Measurements from ENCODE around the gene SEZ6. TPM values are rescaled to one million over a fixed set of nuclear protein-coding genes. Genes with fewer than 3 reads are reported as not detected.

The SEZ6 gene
- total RNA-seq, 3 donors from 2014 or later = not detected

DNA sequence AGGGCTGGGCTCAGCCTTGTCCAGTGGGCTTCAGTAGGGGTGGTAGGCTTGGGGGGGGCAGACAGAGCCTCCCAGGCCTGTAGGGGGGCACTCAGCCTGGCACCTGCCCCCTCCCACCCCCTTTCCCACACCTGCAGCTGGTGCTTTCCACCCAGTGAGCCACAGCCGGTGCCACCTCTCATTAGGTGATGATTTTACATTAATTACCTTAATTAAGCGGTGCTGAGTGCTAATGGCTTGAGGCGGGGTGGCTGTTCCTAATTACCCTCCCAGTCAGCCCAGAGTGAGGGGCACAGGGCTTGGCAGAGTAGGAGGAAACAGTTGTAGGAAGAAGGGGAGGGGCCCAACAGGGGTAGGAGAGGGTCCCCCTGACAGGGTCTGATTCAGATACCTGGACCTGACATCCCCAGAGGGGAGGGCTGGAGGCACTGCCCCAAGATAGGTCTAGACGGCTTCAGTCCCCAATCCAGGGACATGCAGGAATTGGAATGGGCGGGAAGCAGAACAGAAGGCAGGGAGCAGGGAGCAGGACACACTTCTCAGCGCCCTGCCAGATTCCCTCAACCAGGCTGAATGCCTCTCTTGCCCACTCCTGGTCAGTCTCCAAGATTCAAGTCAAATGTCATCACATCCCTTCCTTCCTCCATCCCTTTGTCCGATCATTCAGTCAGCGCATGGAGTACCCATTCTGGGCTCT lies 28.0 kb downstream of the SEZ6 start:
- Histone ChIP-seq H3K9me3 (no peaks in the 10 kb centered on the region), H3K27ac (no peak overlapping the region), H3K36me3 (no peaks in the 10 kb centered on the region), H3K27me3 (no peaks in the 10 kb centered on the region), H3K4me3 (no peak overlapping the region), H3K4me1 (no peaks in the 10 kb centered on the region)
- intact Hi-C loops (cut with DNase I; ENCODE audit: low total_unique reads) = no loop called here
- DNase-seq (ENCODE audit: low spot score in 2 of 2) = no peak
- TF ChIP-seq POLR2A (IDR thresholded peaks at IDR 0.05) (no peak), POLR2AphosphoS5 (IDR thresholded peaks at IDR 0.05) (no peak)
- TF ChIP-seq, protein P1, sequence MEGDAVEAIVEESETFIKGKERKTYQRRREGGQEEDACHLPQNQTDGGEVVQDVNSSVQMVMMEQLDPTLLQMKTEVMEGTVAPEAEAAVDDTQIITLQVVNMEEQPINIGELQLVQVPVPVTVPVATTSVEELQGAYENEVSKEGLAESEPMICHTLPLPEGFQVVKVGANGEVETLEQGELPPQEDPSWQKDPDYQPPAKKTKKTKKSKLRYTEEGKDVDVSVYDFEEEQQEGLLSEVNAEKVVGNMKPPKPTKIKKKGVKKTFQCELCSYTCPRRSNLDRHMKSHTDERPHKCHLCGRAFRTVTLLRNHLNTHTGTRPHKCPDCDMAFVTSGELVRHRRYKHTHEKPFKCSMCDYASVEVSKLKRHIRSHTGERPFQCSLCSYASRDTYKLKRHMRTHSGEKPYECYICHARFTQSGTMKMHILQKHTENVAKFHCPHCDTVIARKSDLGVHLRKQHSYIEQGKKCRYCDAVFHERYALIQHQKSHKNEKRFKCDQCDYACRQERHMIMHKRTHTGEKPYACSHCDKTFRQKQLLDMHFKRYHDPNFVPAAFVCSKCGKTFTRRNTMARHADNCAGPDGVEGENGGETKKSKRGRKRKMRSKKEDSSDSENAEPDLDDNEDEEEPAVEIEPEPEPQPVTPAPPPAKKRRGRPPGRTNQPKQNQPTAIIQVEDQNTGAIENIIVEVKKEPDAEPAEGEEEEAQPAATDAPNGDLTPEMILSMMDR (IDR thresholded peaks at IDR 0.05) = no peak

DNA sequence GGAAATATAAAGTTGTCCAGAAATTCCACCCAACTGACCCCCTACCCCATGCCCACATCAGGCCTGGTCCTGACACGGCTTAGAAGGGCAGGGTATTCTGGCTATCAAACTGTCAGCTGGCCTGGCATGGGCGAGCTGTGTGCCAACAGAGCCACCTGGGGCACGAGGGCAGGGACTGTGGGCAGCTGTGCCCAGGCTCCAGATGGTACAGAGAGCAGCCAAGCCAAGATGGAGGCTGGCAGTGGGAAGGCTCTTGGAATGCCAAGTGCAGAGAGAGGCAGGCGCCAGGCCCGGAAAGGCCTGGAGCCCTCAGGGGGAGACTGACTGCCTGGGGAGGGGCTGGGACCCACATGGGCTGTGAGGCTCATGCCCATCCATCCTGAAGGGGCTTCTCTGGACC lies 30.2 kb downstream of the SEZ6 start:
- Histone ChIP-seq H3K27me3 (no peaks in the 10 kb centered on the region), H3K4me1 (no peaks in the 10 kb centered on the region), H3K4me3 (no peak overlapping the region), H3K36me3 (no peaks in the 10 kb centered on the region), H3K9me3 (no peaks in the 10 kb centered on the region), H3K27ac (no peak overlapping the region)
- no peak for DNase-seq (ENCODE audit: low spot score in 2 of 2)
- intact Hi-C loops (cut with DNase I; ENCODE audit: low total_unique reads) = no loop called here
- TF ChIP-seq, protein P1 (IDR thresholded peaks at IDR 0.05) = no peak
- TF ChIP-seq POLR2AphosphoS5 (IDR thresholded peaks at IDR 0.05) = no peak
- TF ChIP-seq POLR2A (IDR thresholded peaks at IDR 0.05) = no peak

- TF ChIP-seq, protein P1 (IDR thresholded peaks at IDR 0.05) = no peak
- no peak for TF ChIP-seq POLR2A (IDR thresholded peaks at IDR 0.05)
- TF ChIP-seq POLR2AphosphoS5 (IDR thresholded peaks at IDR 0.05) = no peak
- Histone ChIP-seq H3K4me1 (no peaks in the 10 kb centered on the region), H3K27me3 (no peaks in the 10 kb centered on the region), H3K27ac (no peak overlapping the region), H3K4me3 (no peak overlapping the region), H3K36me3 (no peaks in the 10 kb centered on the region), H3K9me3 (no peaks in the 10 kb centered on the region)
- no peak for DNase-seq (ENCODE audit: low spot score in 2 of 2)
- intact Hi-C loops (cut with DNase I; ENCODE audit: low total_unique reads) = no loop called here
Observed at GRCh38 chr17:28975031-28975430, 30.8 kb downstream of the SEZ6 start.

DNA sequence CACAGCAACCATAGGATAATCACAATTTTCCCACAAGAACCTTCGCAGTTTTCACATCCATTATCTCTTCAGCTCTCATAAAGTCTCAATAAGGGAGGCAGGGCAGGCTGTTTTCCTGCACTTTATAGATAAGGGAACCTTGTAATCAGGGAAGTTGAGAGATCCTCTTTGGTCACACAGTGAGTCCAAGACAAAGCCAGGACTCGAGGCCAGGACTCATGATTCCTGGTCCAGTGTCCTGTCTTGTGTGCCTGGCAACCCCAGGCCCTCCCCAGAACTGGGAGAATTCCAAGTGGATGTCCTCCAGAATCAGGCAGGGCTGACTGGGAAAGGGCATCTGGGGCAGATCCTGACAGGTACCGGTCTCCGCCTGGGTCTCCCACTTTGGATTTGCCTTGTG lies 31.4 kb downstream of the SEZ6 start:
- TF ChIP-seq, protein P1 (IDR thresholded peaks at IDR 0.05) = no peak
- no peak for TF ChIP-seq POLR2AphosphoS5 (IDR thresholded peaks at IDR 0.05)
- TF ChIP-seq POLR2A (IDR thresholded peaks at IDR 0.05) = no peak
- DNase-seq (ENCODE audit: low spot score in 2 of 2) = no peak
- H3K36me3 ChIP-seq = no peaks in the 10 kb centered on the region
- no peaks in the 10 kb centered on the region for H3K4me1 ChIP-seq
- H3K27me3 ChIP-seq = no peaks in the 10 kb centered on the region
- intact Hi-C loops (cut with DNase I; ENCODE audit: low total_unique reads) = no loop called here
- H3K9me3 ChIP-seq = no peaks in the 10 kb centered on the region
- H3K4me3 ChIP-seq = no peak overlapping the region
- no peak overlapping the region for H3K27ac ChIP-seq

GRCh38 chr17:28973425-28973824 lies 32.4 kb downstream of the SEZ6 start:
- no peak overlapping the region for H3K4me3 ChIP-seq
- H3K4me1 ChIP-seq = no peaks in the 10 kb centered on the region
- H3K36me3 ChIP-seq = no peaks in the 10 kb centered on the region
- intact Hi-C loops (cut with DNase I; ENCODE audit: low total_unique reads) = no loop called here
- H3K27ac ChIP-seq = no peak overlapping the region
- no peak for TF ChIP-seq POLR2A (IDR thresholded peaks at IDR 0.05)
- TF ChIP-seq POLR2AphosphoS5 (IDR thresholded peaks at IDR 0.05) = no peak
- TF ChIP-seq, protein P1 (IDR thresholded peaks at IDR 0.05) = no peak
- no peak for DNase-seq (ENCODE audit: low spot score in 2 of 2)
- no peaks in the 10 kb centered on the region for H3K27me3 ChIP-seq
- no peaks in the 10 kb centered on the region for H3K9me3 ChIP-seq

Data from breast epithelium (tissue), 4 donors.